HCT116 (cell line): ENCODE data around the gene FGB. TPM values are rescaled to one million over a fixed set of nuclear protein-coding genes. Genes with fewer than 3 reads are reported as not detected.

ENCODE experiments used
- ATAC-seq: fragments of 200-7000 bp; cut with Tn5 transposase; 2 replicates; pipeline ENCODE4 v1.9.1; 2020; ENCODE audit warnings: mild to moderate bottlenecking, moderate library complexity
- BruUV-seq: library from RNA; stranded (reverse); fragments of 400-500 nt; replicated peaks from 2 replicates; lab custom pipeline; 2021; lab: Mats Ljungman, UMichigan
- CTCF ChIA-PET: fragments of 300-600 bp; sonication (Branson Sonifier 250); formaldehyde crosslinking; loops from one replicate; lab custom pipeline; 2021; ENCODE audit warnings: antibody characterized with exemption; lab: Charles Lee
- POLR2A ChIA-PET: fragments of 300-600, 350-600 bp; sonication (Branson Sonifier 250); formaldehyde crosslinking; loops from one replicate; lab custom pipeline; 2021; ENCODE audit warnings: antibody characterized with exemption; lab: Charles Lee
- RAD21 ChIA-PET, 2 experiments: fragments of 300-600 bp; sonication (Branson Sonifier 250); formaldehyde crosslinking; loops; one replicate each; lab custom pipeline; 2023; ENCODE audit warnings: low total read pairs in 2 of 2; ENCODE audit not compliant: uncharacterized antibody in 2 of 2, unreplicated experiment in 2 of 2, low non-redundant PET in 1 of 2; lab: Charles Lee
- DNase-seq: peaks from one replicate; pipeline ENCODE4 v3.0.0-alpha.2; 2010; ENCODE audit warnings: low read depth, low spot score
- H2AFZ ChIP-seq: fragments of 200-600 bp; shearing (Covaris generic), sonication (generic); 2 replicates; pipeline ENCODE4 v1.6.1; 2017; ENCODE audit warnings: low read depth, mixed run types, mixed read lengths, antibody characterized with exemption, low read length; ENCODE audit not compliant: poor library complexity, severe bottlenecking
- H3K27ac ChIP-seq: 2 replicates; pipeline ENCODE4 v1.5.1; 2012; ENCODE audit warnings: low read depth, low read length
- H3K27me3 ChIP-seq: fragments of 200-600 bp; sonication (generic); 2 replicates; pipeline ENCODE4 v1.6.1; 2016; ENCODE audit warnings: mixed run types, low read length, mixed read lengths; ENCODE audit not compliant: insufficient read depth
- H3K36me3 ChIP-seq, 2 experiments: fragments of 200-500 bp in 1 of 2; fragments of 200-600 bp in 1 of 2; sonication (Bioruptor generic) in 1 of 2; sonication (generic) in 1 of 2; 2 replicates each; pipeline versions ENCODE4 v1.5.1 to v1.6.1; 2014 to 2016; ENCODE audit warnings: low read length in 2 of 2, inconsistent platforms in 1 of 2, mixed read lengths in 1 of 2, mixed run types in 1 of 2; ENCODE audit not compliant: insufficient read depth in 2 of 2, control insufficient read depth in 1 of 2
- H3K4me1 ChIP-seq, 2 experiments: fragments of 200-600 bp in 1 of 2; sonication (generic) in 1 of 2; 2 replicates each; pipeline versions ENCODE4 v1.5.1 to v1.6.1; 2012 to 2017; ENCODE audit warnings: low read length in 2 of 2, inconsistent platforms in 1 of 2, mild to moderate bottlenecking in 1 of 2, mixed read lengths in 1 of 2, mixed run types in 1 of 2, moderate library complexity in 1 of 2; ENCODE audit not compliant: insufficient read depth in 2 of 2, control insufficient read depth in 1 of 2
- H3K4me2 ChIP-seq: fragments of 200-600 bp; sonication (generic); 2 replicates; pipeline ENCODE4 v1.6.1; 2017; ENCODE audit warnings: mixed run types, low read length, mixed read lengths
- H3K4me3 ChIP-seq, 2 experiments: fragments of 200-600 bp in 1 of 2; sonication (generic) in 1 of 2; replicated peaks in 1 of 2; 2 replicates each; pipeline ENCODE4 v1.5.1; 2011 to 2016; ENCODE audit warnings: low read length in 2 of 2, control low read depth in 1 of 2, low read depth in 1 of 2, mild to moderate bottlenecking in 1 of 2, mixed read lengths in 1 of 2, mixed run types in 1 of 2
- H3K79me2 ChIP-seq: fragments of 200-600 bp; sonication (generic); 2 replicates; pipeline ENCODE4 v1.6.1; 2017; ENCODE audit warnings: mild to moderate bottlenecking, mixed run types, low read length, moderate library complexity, mixed read lengths; ENCODE audit not compliant: insufficient read depth
- H3K9ac ChIP-seq: fragments of 200-600 bp; sonication (generic); 2 replicates; pipeline ENCODE4 v1.6.1; 2016; ENCODE audit warnings: low read length, mixed read lengths
- H3K9me2 ChIP-seq: fragments of 200-600 bp; sonication (generic), shearing (Covaris generic); 2 replicates; pipeline ENCODE4 v1.6.1; 2017; ENCODE audit warnings: mixed run types, mild to moderate bottlenecking, moderate library complexity; ENCODE audit not compliant: insufficient read depth
- H3K9me3 ChIP-seq, 2 experiments: fragments of 200-500 bp in 1 of 2; fragments of 200-600 bp in 1 of 2; sonication (Bioruptor generic) in 1 of 2; sonication (generic) in 1 of 2; 2 replicates each; pipeline ENCODE4 v1.6.1; 2014 to 2017; ENCODE audit warnings: low read length in 2 of 2, mixed read lengths in 2 of 2, inconsistent platforms in 1 of 2, low read depth in 1 of 2, mild to moderate bottlenecking in 1 of 2, mixed run types in 1 of 2, moderate library complexity in 1 of 2; ENCODE audit not compliant: control insufficient read depth in 1 of 2, insufficient read depth in 1 of 2
- H4K20me1 ChIP-seq: fragments of 200-600 bp; sonication (generic), shearing (Covaris generic); 2 replicates; pipeline ENCODE4 v1.6.1; 2017; ENCODE audit warnings: mixed run types, mild to moderate bottlenecking, moderate library complexity; ENCODE audit not compliant: insufficient read depth
- CEBPB ChIP-seq: IDR thresholded peaks from 2 replicates; pipeline ENCODE4 v1.6.1; 2012; ENCODE audit warnings: low read depth
- FOSL1 ChIP-seq: IDR thresholded peaks from 2 replicates; pipeline ENCODE4 v1.6.1; 2012; ENCODE audit warnings: low read depth
- JUND ChIP-seq: IDR thresholded peaks from 2 replicates; pipeline ENCODE4 v1.6.1; 2012
- POLR2AphosphoS5 ChIP-seq: IDR thresholded peaks from 2 replicates; pipeline ENCODE4 v1.6.1; 2011; ENCODE audit warnings: mild to moderate bottlenecking, low read depth, low read length, moderate library complexity
- intact Hi-C: fragments of 100-400 bp; cut with micrococcal nuclease; formaldehyde crosslinking; loops from 2 replicates; pipeline ENCODE4 v1.10.0; 2022
- total RNA-seq: library from RNA; stranded (reverse); gene quantifications from one replicate; pipeline ENCODE4 v1.2.1, GENCODE V29; 2021; ENCODE audit not compliant: unreplicated experiment

Gene FGB
- total RNA-seq, 1 experiment from 2014 or later, result 2.0 TPM

DNA sequence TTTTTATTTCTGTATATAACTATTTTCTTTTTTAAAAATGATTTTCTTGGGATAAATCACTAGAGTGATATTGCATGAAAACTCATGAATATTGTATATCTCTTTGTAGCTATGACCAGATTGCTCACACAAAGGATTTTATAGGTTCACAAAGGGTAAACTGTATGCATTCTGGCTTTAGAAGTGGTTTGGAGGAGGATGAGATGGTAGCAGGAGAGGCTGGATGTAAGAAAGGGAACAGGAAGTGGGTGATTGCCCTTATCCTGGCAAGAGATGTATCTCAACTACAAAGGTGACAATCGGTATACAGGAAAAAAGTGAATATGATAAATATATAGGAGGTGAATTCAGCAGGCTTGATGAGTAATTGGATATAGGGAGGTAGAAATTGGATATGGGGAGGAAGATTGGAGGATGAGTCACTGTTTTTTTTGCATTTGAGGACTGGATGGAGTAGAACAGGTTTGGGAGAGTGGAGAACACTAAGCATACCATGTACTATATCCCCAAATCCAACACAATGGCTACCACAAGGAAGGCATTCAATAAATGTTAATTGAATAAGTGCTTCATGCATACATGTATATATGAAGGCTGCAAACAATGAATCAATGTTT is 39.7 kb downstream of the FGB start:
- peaks cover 3% of the 10 kb centered on the region; the same call in 1 of the 2 replicates for H3K9me2 ChIP-seq
- no peaks in the 10 kb centered on the region for H4K20me1 ChIP-seq
- H3K9me3 ChIP-seq, result no peaks in the 10 kb centered on the region
- ChIA-PET RAD21 (no interaction called here), CTCF (interaction anchor here (2.5 kb wide), 1 partner anchor 16 kb away, joined by 17 read pairs; no protein-coding TSS in a partner anchor), POLR2A (interaction anchor here (1.1 to 1.4 kb wide), 2 partner anchors 8 to 9 kb away, joined by 3 read pairs; no protein-coding TSS in a partner anchor)
- no peak overlapping the region for H3K27ac ChIP-seq
- H3K79me2 ChIP-seq, result no peaks in the 10 kb centered on the region
- no peaks in the 10 kb centered on the region for H3K36me3 ChIP-seq
- H3K27me3 ChIP-seq, result no peaks in the 10 kb centered on the region
- intact Hi-C loops, result no loop called here
- no peak overlapping the region for H3K9ac ChIP-seq
- peak; percentile 38; the same call in 1 of the 2 replicates for TF ChIP-seq FOSL1
- TF ChIP-seq POLR2AphosphoS5, result no peak
- TF ChIP-seq, all 23 proteins: peak for 1
- DNase-seq (no peak), ATAC-seq (peak; percentile 36)
- Histone ChIP-seq H3K4me1 (peaks cover 3 to 11% of the 10 kb centered on the region in 2 experiments; a peak in 3 of 4 replicates), H2AFZ (peak overlapping the region; percentile 16), H3K4me3 (no peak overlapping the region), H3K4me2 (peak overlapping the region; percentile 44; the same call in 1 of the 2 replicates)
- no TSS peak for BruUV-seq

DNA sequence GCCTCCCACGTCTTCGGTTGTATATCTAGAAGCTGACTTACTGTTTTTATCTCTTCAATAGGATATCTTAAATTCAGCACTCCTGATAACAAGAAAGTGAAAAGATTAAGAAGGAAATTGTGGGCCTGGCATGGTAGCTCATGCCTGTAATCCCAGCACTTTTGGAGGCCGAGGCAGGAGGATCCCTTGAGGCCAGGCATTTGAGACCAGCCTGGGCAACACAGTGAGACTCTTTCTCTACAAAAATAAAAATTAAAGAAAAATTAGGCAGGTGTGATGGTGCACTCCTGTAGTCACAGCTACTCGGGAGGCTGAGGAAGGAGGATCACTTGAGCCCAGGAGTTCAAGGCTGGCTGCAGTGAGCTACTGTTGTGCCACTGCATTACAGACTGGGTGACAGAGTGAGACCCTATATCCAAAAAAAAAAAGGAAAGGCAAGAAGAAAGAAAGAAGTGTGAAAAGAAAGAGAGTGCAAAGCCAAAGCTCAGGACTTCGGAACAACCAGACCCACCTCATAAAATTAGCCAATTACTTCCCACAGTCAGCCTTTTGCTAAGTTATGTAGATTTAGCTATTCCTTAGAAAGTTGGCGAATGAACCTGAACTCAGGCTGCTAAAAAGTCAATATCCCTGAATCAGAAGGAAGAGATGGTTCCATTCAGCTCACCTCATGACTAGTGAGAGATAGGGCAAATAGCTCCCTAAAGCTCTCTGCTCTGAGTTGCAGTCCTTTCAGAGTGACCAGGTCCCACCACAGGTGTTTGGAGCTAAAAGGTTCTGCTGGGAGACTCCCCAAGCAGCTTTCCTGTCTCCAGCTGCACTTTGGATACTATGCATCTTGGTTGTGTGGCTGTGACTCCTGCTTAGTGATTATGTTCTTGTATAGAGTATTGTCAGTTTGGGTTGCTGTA is 40.5 kb downstream of the FGB start:
- H3K36me3 ChIP-seq, result no peaks in the 10 kb centered on the region
- no peaks in the 10 kb centered on the region for H3K27me3 ChIP-seq
- H3K79me2 ChIP-seq, result no peaks in the 10 kb centered on the region
- H3K4me1 ChIP-seq, result peaks cover 3 to 11% of the 10 kb centered on the region in 2 experiments; a peak in 3 of 4 replicates
- ChIA-PET POLR2A (interaction anchor here (1.1 kb wide), 1 partner anchor 9 kb away, joined by 3 read pairs; no protein-coding TSS in a partner anchor), RAD21 (no interaction called here), CTCF (interaction anchor here (1.0 to 2.5 kb wide), 2 partner anchors 15 to 44 kb away, joined by 3 to 17 read pairs; no protein-coding TSS in a partner anchor)
- no peak overlapping the region for H3K27ac ChIP-seq
- ATAC-seq, result no peak
- peaks cover 3% of the 10 kb centered on the region; the same call in 1 of the 2 replicates for H3K9me2 ChIP-seq
- intact Hi-C loops, result no loop called here
- TF ChIP-seq JUND, result no peak
- no peak for TF ChIP-seq CEBPB
- H3K9me3 ChIP-seq, result no peaks in the 10 kb centered on the region
- H3K9ac ChIP-seq, result no peak overlapping the region
- H3K4me3 ChIP-seq, result no peak overlapping the region
- BruUV-seq, result no TSS peak
- H3K4me2 ChIP-seq, result no peak overlapping the region
- H4K20me1 ChIP-seq, result no peaks in the 10 kb centered on the region
- peak overlapping the region; percentile 38 for H2AFZ ChIP-seq
- DNase-seq, result no peak
